CD4-positive, CD25-positive, alpha-beta regulatory T cell (primary cell): Measurements from ENCODE around the gene TDO2. TPM values are rescaled to one million over a fixed set of nuclear protein-coding genes. Genes with fewer than 3 reads are reported as not detected.
A peak's percentile ranks its signal among the peaks of the same experiment; 100 is the strongest.

Experiments used
- ATAC-seq, 2 donors: fragments of 150-1000 bp; cut with Tn5 transposase; one replicate each; pipeline ENCODE4 v1.10.0; 2021; ENCODE audit warnings: low read depth in 2 of 2, moderate number of reproducible peaks in 2 of 2, moderate library complexity in 1 of 2
- DNase-seq, 3 donors: peaks; one replicate each; pipeline versions ENCODE4 v3.0.0 to v3.0.0-alpha.2; 2012 to 2022; ENCODE audit warnings: mixed read lengths in 1 of 3
- H3K27ac ChIP-seq: one replicate; pipeline ENCODE4 v1.7.0; 2013; ENCODE audit warnings: mild to moderate bottlenecking, low read length; ENCODE audit not compliant: insufficient read depth, poor library complexity, severe bottlenecking
- H3K27me3 ChIP-seq: one replicate; pipeline ENCODE4 v1.7.0; 2013; ENCODE audit warnings: low read length; ENCODE audit not compliant: control insufficient read depth, insufficient read depth
- H3K36me3 ChIP-seq: one replicate; pipeline ENCODE4 v1.7.0; 2013; ENCODE audit warnings: mild to moderate bottlenecking, low read length, moderate library complexity; ENCODE audit not compliant: control insufficient read depth, insufficient read depth
- H3K4me1 ChIP-seq: 2 replicates; pipeline ENCODE4 v1.7.0; 2013; ENCODE audit warnings: mild to moderate bottlenecking, low read length; ENCODE audit not compliant: insufficient read depth, control insufficient read depth, poor library complexity, severe bottlenecking
- H3K4me3 ChIP-seq: one replicate; pipeline ENCODE4 v1.7.0; 2013; ENCODE audit warnings: low read depth, mild to moderate bottlenecking, low read length, moderate library complexity
- H3K9me3 ChIP-seq, 2 experiments: 1 replicate in 1 of 2; 2 replicates in 1 of 2; pipeline ENCODE4 v1.7.0; 2013; ENCODE audit warnings: low read length in 2 of 2, mild to moderate bottlenecking in 1 of 2, moderate library complexity in 1 of 2; ENCODE audit not compliant: control insufficient read depth in 2 of 2
- H3K27ac Mint-ChIP-seq, 3 donors: one replicate each; pipeline ENCODE4 v1.8.0; 2020 to 2022; ENCODE audit warnings: mild to moderate bottlenecking in 3 of 3, mixed read lengths in 3 of 3, moderate library complexity in 2 of 3
- H3K27me3 Mint-ChIP-seq: one replicate; pipeline ENCODE4 v1.8.0; 2022; ENCODE audit warnings: mild to moderate bottlenecking, mixed read lengths
- H3K36me3 Mint-ChIP-seq: one replicate; pipeline ENCODE4 v1.8.0; 2020; ENCODE audit warnings: mixed read lengths
- H3K4me1 Mint-ChIP-seq, 4 donors: one replicate each; pipeline ENCODE4 v1.8.0; 2020 to 2022; ENCODE audit warnings: mixed read lengths in 4 of 4, mild to moderate bottlenecking in 1 of 4
- H3K4me3 Mint-ChIP-seq, 4 donors: one replicate each; pipeline ENCODE4 v1.8.0; 2020 to 2022; ENCODE audit warnings: mild to moderate bottlenecking in 4 of 4, mixed read lengths in 4 of 4, moderate library complexity in 3 of 4
- H3K9me3 Mint-ChIP-seq, 7 donors: one replicate each; pipeline ENCODE4 v1.8.0; 2020 to 2022; ENCODE audit warnings: mixed read lengths in 7 of 7, mild to moderate bottlenecking in 3 of 7, moderate library complexity in 2 of 7
- polyA plus RNA-seq, 4 donors: library from polyadenylated mRNA; unstranded; fragments of 300-500 nt; fragmentation: Illumina TruSeq; gene quantifications; one replicate each; pipeline ENCODE4 v1.2.3, GENCODE V29; 2021
- total RNA-seq: library from RNA; stranded (reverse); gene quantifications from one replicate; pipeline ENCODE4 v1.2.3, GENCODE V29; 2022

The TDO2 gene
- total and polyA plus RNA-seq, 5 donors from 2014 or later, result not detected

DNA sequence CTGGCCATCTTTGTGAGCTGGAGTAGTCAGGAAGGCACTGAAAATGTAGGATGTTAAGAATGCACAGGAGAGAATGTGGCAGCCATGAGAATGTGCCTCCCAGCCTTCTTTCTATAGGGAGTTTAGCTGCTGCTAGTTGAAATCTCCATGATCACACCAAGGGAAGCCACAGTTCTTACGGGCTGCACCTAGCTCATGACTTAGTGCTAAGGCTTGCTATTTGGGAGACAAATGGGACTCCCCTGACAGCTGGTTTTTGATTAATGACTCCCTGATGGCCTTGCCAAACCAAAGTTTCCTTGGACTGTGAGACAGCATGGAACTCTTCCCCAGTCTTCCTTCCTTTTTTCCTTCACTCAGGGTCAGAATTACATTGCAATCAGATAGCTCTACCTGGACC is 41.0 kb downstream of the TDO2 start:
- Mint-ChIP-seq H3K27ac (no peak overlapping the region), H3K4me1 (peaks cover 0 to 7% (median 6%) of the 10 kb centered on the region in 4 donors), H3K36me3 (peaks cover 22% of the 10 kb centered on the region), H3K9me3 (no peaks in the 10 kb centered on the region), H3K27me3 (no peaks in the 10 kb centered on the region), H3K4me3 (no peak overlapping the region)
- Histone ChIP-seq H3K27me3 (no peaks in the 10 kb centered on the region), H3K4me3 (no peak overlapping the region), H3K4me1 (no peaks in the 10 kb centered on the region), H3K9me3 (no peaks in the 10 kb centered on the region), H3K27ac (no peak overlapping the region), H3K36me3 (peaks cover 13% of the 10 kb centered on the region)
- ATAC-seq (no peak), DNase-seq (no peak)

DNA sequence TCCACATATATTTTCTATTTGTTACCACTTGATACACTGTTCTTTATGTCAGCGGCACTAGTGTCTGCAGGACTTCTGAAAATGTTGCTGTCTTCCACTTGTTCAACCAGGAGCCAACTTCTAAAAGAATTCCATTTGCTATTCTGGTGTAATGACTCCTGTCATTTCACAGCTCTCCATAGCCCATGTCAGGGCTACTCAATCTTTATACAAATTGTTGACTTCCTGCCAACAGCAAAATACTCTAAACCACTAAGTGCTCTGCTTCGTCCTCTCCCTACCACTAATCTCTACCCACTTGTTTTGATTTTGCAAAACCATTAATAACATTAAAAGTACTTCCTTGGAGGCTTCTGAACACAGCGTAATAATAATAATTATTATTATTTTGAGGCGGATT is 43.0 kb downstream of the TDO2 start:
- no peaks in the 10 kb centered on the region for H3K4me1 ChIP-seq
- H3K4me1 Mint-ChIP-seq, result peaks cover 3 to 15% (median 10%) of the 10 kb centered on the region in 4 donors
- H3K27me3 Mint-ChIP-seq, result no peaks in the 10 kb centered on the region
- no peak overlapping the region for H3K27ac Mint-ChIP-seq
- no peak overlapping the region for H3K4me3 Mint-ChIP-seq
- H3K27ac ChIP-seq, result no peak overlapping the region
- DNase-seq, result no peak
- peaks cover 4% of the 10 kb centered on the region for H3K36me3 ChIP-seq
- no peaks in the 10 kb centered on the region for H3K9me3 ChIP-seq
- H3K36me3 Mint-ChIP-seq, result peaks cover 6% of the 10 kb centered on the region
- ATAC-seq, result no peak
- H3K27me3 ChIP-seq, result no peaks in the 10 kb centered on the region
- no peaks in the 10 kb centered on the region for H3K9me3 Mint-ChIP-seq
- H3K4me3 ChIP-seq, result no peak overlapping the region

DNA sequence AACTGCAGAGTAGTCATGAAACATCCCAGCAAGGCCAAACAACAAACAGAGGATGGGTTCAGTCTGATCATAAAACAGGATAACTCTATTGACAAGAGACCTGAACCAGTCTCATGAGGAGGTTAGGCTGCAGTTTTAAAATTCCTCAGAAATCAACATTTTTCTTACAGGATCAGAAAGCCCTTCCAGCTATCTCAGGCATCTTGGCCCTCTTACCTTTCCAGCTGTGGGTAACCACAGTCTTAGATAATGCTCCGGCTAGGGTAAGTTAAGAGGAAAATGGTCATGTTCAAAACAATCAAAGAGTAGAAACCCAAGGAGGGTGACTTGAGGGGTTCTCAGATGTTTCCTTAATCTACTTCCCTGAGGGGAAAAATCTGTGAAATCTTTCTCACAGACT is 45.0 kb downstream of the TDO2 start:
- Histone ChIP-seq H3K27me3 (no peaks in the 10 kb centered on the region), H3K4me3 (no peak overlapping the region), H3K9me3 (no peaks in the 10 kb centered on the region), H3K36me3 (no peaks in the 10 kb centered on the region), H3K27ac (no peak overlapping the region), H3K4me1 (no peaks in the 10 kb centered on the region)
- Mint-ChIP-seq H3K9me3 (no peaks in the 10 kb centered on the region), H3K4me3 (no peak overlapping the region), H3K4me1 (peaks cover 13 to 31% (median 22%) of the 10 kb centered on the region in 4 donors), H3K36me3 (no peaks in the 10 kb centered on the region), H3K27me3 (no peaks in the 10 kb centered on the region), H3K27ac (no peak overlapping the region)
- DNase-seq, result no peak
- no peak for ATAC-seq

DNA sequence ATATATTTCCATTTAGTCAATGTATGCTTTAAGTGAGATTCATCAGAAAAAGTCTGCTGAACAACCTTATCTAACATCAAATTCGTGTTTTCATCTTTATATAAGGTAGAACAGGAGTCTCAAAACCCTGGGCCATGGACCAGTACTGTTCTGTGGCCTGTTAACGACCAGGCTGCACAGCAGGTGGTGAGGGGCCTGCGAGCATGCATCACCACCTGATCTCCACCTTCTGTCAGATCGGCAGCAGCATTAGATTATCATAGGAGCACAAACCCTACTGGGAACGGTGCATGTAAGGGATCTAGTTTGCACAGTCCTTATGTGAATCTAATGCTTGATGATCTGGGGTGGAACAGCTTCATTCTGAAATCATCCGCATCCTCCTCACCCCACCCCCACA is 47.0 kb downstream of the TDO2 start:
- no peak overlapping the region for H3K4me3 Mint-ChIP-seq
- peaks cover 4% of the 10 kb centered on the region for H3K4me1 ChIP-seq
- H3K36me3 Mint-ChIP-seq, result no peaks in the 10 kb centered on the region
- no peak overlapping the region for H3K4me3 ChIP-seq
- H3K4me1 Mint-ChIP-seq, result peaks cover 20 to 40% (median 26%) of the 10 kb centered on the region in 4 donors
- no peaks in the 10 kb centered on the region for H3K36me3 ChIP-seq
- no peak overlapping the region for H3K27ac Mint-ChIP-seq
- H3K9me3 Mint-ChIP-seq, result no peaks in the 10 kb centered on the region
- no peaks in the 10 kb centered on the region for H3K9me3 ChIP-seq
- ATAC-seq (no peak), DNase-seq (no peak)
- no peaks in the 10 kb centered on the region for H3K27me3 ChIP-seq
- no peak overlapping the region for H3K27ac ChIP-seq
- no peaks in the 10 kb centered on the region for H3K27me3 Mint-ChIP-seq

DNA sequence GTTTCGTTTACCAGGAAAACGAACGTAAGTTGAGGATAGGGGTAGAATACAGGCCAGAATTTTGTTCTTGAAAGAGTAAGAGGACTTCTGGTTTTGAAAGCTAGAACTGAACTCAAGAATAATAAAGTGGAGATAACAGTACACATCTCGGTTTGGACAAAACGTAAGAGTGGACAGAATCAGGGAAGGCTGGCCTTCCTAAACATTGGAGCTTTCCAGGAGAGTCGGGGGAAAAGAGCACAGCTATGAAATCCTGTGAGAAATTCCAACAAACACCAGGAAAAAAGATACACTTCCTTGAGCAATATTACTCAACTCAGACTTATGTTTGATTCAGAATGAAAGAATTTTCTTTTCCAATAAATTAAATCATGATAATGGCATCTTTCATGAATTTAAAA is 49.0 kb downstream of the TDO2 start:
- peak overlapping the region in 1 of 3 donors; percentile 14 for H3K27ac Mint-ChIP-seq
- H3K27me3 ChIP-seq, result no peaks in the 10 kb centered on the region
- DNase-seq, result no peak
- no peak overlapping the region for H3K27ac ChIP-seq
- no peaks in the 10 kb centered on the region for H3K9me3 ChIP-seq
- H3K9me3 Mint-ChIP-seq, result no peaks in the 10 kb centered on the region
- peak overlapping the region; percentile 56 to 85 (median 72) for H3K4me3 Mint-ChIP-seq
- H3K4me1 ChIP-seq, result peaks cover 4% of the 10 kb centered on the region
- peaks cover 2% of the 10 kb centered on the region for H3K27me3 Mint-ChIP-seq
- H3K36me3 ChIP-seq, result no peaks in the 10 kb centered on the region
- no peak for ATAC-seq
- H3K4me1 Mint-ChIP-seq, result peaks cover 20 to 37% (median 28%) of the 10 kb centered on the region in 4 donors
- H3K36me3 Mint-ChIP-seq, result no peaks in the 10 kb centered on the region
- H3K4me3 ChIP-seq, result no peak overlapping the region

DNA sequence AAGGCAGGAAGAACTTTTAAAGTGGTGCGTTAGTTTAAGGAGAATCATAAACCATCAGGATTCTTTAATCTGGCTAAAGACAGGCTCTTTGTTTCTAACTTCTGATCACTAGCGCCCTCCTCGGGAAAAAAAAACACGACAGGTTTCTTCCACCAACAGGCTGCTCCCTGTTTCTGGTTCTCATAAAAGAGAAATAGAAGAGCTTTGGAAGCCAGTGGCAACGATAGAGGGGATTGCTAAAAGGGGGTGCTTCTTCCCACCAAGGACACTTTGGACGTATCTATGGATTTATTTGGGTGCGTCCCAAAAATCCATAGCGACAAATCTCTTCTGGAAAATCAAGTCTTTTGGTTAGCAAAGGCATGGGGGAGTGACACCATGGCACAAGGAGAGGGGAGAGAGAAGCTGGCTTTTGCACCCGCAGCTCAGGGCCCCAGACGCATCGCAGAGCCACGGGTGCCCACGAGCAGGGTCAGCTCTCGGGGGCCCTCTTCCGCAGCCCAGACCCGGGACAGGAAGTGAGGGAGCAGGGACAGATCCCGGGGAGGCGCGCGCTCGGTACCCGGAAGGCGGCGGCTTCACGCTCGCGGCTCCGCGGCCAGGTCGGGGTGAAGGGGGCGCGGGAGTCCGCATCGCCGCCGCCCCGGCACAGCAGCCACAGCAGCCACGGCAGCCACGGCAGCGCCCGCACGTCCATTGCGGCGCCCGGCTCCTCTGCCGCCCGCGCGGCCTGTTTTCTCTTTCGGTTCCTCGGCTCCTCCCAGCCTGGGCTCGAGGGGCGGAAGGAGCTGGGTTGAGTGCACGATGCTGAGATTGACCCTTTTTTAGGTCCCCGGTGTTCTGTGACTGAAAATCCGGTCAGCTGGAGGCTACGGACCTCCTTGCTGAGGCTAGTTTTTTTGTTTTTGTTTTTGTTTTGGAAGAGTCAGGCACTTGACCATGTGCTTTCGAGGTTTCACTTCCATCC is 49.9 kb downstream of the TDO2 start, which contains the start of gene CTSO:
Gene CTSO (minus strand): TSS at position 716 of the 967 bp plus-strand sequence. CDS start 19 bp downstream, at position 697.
- Mint-ChIP-seq H3K4me1 (peaks cover 20 to 37% (median 27%) of the 10 kb centered on the region in 4 donors), H3K4me3 (peak within 1 kb of the TSS; percentile 97 to 100 (median 98)), H3K36me3 (no peaks in the 10 kb centered on the region), H3K27ac (peak within 1 kb of the TSS; percentile 97 to 100 (median 99)), H3K27me3 (peaks cover 5% of the 10 kb centered on the region), H3K9me3 (no peaks in the 10 kb centered on the region)
- Histone ChIP-seq H3K36me3 (no peaks in the 10 kb centered on the region), H3K27ac (peak within 1 kb of the TSS; percentile 89), H3K9me3 (no peaks in the 10 kb centered on the region), H3K4me1 (peaks cover 4% of the 10 kb centered on the region), H3K4me3 (peak within 1 kb of the TSS; percentile 93), H3K27me3 (no peaks in the 10 kb centered on the region)
- peak; percentile 52 to 85 (median 79) for DNase-seq
- ATAC-seq, result peak; percentile 87 to 88

DNA sequence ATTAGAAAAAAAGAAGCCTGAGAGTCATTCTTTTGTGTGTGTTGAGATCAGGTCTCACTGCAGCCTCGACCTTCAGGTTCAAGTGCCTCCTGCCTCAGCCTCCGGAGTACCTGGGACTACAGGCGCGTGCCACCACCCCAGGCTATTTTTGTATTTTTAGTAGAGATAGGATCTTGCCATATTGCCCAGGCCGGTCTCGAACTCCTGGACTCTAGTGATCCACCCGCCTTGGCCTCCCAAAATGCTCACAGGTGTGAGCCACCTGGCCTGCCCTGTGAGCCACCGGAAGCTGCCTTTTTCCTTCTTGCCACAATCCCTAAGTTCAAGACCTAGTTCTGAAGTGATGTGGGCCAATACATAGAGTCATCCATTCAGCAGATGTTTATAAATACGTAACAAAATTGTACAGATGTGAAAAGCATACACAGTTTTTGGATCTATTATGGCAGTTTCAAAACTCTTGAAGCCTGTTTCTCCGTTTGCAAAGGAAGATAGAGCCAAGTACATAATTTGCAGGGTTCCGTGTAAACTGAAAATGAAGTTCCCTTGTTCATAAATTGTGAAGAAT is 50.7 kb downstream of the TDO2 start:
- Histone ChIP-seq H3K36me3 (no peaks in the 10 kb centered on the region), H3K27ac (peak overlapping the region; percentile 89), H3K4me3 (peak overlapping the region; percentile 88), H3K9me3 (no peaks in the 10 kb centered on the region), H3K27me3 (no peaks in the 10 kb centered on the region), H3K4me1 (peaks cover 4% of the 10 kb centered on the region)
- Mint-ChIP-seq H3K27ac (peak overlapping the region; percentile 97 to 100 (median 98)), H3K4me3 (peak overlapping the region; percentile 97 to 100 (median 98)), H3K4me1 (peaks cover 16 to 33% (median 24%) of the 10 kb centered on the region in 4 donors), H3K9me3 (no peaks in the 10 kb centered on the region), H3K36me3 (no peaks in the 10 kb centered on the region), H3K27me3 (peaks cover 11% of the 10 kb centered on the region)
- ATAC-seq (no peak), DNase-seq (no peak)
